T-helper 22 cell (primary cell): Measurements from ENCODE around the gene HEG1.

ENCODE experiments used
- DNase-seq: peaks from one replicate; pipeline ENCODE4 v3.0.0-alpha.2; 2020; ENCODE audit warnings: low read depth

The HEG1 gene

GRCh38 chr3:125072301-125072700 lies 16.5 kb upstream of the HEG1 start:
- no peak for DNase-seq

GRCh38 chr3:125069968-125070745 lies 14.4 kb upstream of the HEG1 start:
- DNase-seq = no peak

- DNase-seq = no peak
Observed at GRCh38 chr3:125069452-125069851, 13.7 kb upstream of the HEG1 start.

GRCh38 chr3:125068265-125068664 lies 12.5 kb upstream of the HEG1 start:
- DNase-seq = no peak

- DNase-seq = no peak
Observed at GRCh38 chr3:125067225-125067624, 11.4 kb upstream of the HEG1 start.

- no peak for DNase-seq
Observed at GRCh38 chr3:125062904-125063618, 7.3 kb upstream of the HEG1 start.

- no peak for DNase-seq
Observed at GRCh38 chr3:125061646-125062045, 5.8 kb upstream of the HEG1 start.

GRCh38 chr3:125061170-125061569 lies 5.4 kb upstream of the HEG1 start:
- no peak for DNase-seq

- no peak for DNase-seq
Observed at GRCh38 chr3:125059488-125060245, 3.9 kb upstream of the HEG1 start.

GRCh38 chr3:125058959-125059358 lies 3.2 kb upstream of the HEG1 start:
- DNase-seq = no peak

GRCh38 chr3:125058529-125058928 lies 2.7 kb upstream of the HEG1 start:
- DNase-seq = no peak

- no peak for DNase-seq
Observed at GRCh38 chr3:125057186-125057850, 1.5 kb upstream of the HEG1 start.

GRCh38 chr3:125055331-125055912 lies 375 bp downstream of the HEG1 start:
- DNase-seq = no peak

- no peak for DNase-seq
Observed at GRCh38 chr3:125054449-125055329, 1.1 kb downstream of the HEG1 start.

- no peak for DNase-seq
Observed at GRCh38 chr3:125054062-125054448, 1.7 kb downstream of the HEG1 start.

- no peak for DNase-seq
Observed at GRCh38 chr3:125053304-125053699, 2.5 kb downstream of the HEG1 start.

- no peak for DNase-seq
Observed at GRCh38 chr3:125052624-125053303, 3.0 kb downstream of the HEG1 start.

- peak; percentile 85 for DNase-seq
Observed at GRCh38 chr3:125051715-125052581, 3.8 kb downstream of the HEG1 start.

GRCh38 chr3:125051205-125051604 lies 4.6 kb downstream of the HEG1 start:
- no peak for DNase-seq
